Lower leg skin (tissue), 3 donors: ENCODE results near the gene KIRREL3.

Source experiments
- POLR2A ChIP-seq, 2 donors: fragments of 450-650 bp; IDR thresholded peaks; one replicate each; pipeline ENCODE4 v1.6.1; 2016 to 2017; ENCODE audit warnings: antibody characterized with exemption in 2 of 2, mild to moderate bottlenecking in 1 of 2, moderate library complexity in 1 of 2
- TF ChIP-seq, protein P1 (sequence below), 3 donors: fragments of 450-650 bp; IDR thresholded peaks; one replicate each; pipeline ENCODE4 v1.5.1; 2016; ENCODE audit warnings: antibody characterized with exemption in 3 of 3, mild to moderate bottlenecking in 3 of 3, moderate library complexity in 2 of 3

DNA sequence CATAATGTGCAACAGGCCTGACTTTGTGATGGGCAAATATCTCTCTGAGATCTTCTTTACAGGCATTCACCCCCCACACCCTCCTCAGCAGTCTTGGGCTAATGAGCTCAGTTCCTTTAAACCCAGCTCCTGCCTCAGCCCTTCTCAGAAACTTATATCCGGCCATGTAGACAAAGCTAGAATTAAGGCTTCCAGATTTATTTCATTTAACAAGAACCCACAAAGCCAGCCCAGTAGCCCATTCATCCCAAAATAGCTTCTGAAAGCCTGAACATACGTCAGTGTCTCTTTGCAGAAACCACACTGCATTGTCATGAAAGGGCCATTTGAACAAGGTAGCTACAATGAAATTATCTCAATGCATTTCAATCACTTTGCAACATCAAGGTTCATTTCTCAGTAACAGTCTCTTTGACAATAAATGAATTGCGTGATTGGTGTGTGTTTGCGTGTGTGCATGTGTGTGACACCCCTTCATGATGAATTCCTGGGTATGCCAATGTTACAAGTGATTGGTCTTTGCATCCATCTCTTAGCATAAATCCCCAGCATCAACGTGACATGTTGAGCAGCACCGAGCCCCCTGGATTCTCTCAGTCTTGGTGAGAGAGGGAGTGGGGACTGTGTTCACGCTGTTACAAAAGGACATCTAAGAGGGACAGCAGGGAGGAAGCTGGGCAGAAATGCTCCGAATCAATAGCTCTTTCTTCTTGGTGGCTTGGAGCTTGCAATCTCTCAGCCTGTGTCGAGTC, 299.6 kb downstream of the KIRREL3 start:
- TF ChIP-seq, protein P1, sequence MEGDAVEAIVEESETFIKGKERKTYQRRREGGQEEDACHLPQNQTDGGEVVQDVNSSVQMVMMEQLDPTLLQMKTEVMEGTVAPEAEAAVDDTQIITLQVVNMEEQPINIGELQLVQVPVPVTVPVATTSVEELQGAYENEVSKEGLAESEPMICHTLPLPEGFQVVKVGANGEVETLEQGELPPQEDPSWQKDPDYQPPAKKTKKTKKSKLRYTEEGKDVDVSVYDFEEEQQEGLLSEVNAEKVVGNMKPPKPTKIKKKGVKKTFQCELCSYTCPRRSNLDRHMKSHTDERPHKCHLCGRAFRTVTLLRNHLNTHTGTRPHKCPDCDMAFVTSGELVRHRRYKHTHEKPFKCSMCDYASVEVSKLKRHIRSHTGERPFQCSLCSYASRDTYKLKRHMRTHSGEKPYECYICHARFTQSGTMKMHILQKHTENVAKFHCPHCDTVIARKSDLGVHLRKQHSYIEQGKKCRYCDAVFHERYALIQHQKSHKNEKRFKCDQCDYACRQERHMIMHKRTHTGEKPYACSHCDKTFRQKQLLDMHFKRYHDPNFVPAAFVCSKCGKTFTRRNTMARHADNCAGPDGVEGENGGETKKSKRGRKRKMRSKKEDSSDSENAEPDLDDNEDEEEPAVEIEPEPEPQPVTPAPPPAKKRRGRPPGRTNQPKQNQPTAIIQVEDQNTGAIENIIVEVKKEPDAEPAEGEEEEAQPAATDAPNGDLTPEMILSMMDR (IDR thresholded peaks at IDR 0.05) = no peak
- no peak for TF ChIP-seq POLR2A (IDR thresholded peaks at IDR 0.05)
